K562 (cell line): ENCODE data around the gene PDE6B. TPM values are rescaled to one million over a fixed set of nuclear protein-coding genes. Genes with fewer than 3 reads are reported as not detected.

Source experiments
- CHD1 ChIP-seq: fragments of 200-600 bp; sonication (generic); IDR thresholded peaks from one replicate; pipeline ENCODE4 v1.6.1; 2012; ENCODE audit warnings: mild to moderate bottlenecking, moderate library complexity, low read length, inconsistent platforms
- FIP1L1 ChIP-seq: fragments of 200-400 bp; formaldehyde crosslinking; IDR thresholded peaks from 2 replicates; pipeline ENCODE4 v1.6.1; 2018; ENCODE audit warnings: mild to moderate bottlenecking, low read depth, low read length; ENCODE audit not compliant: poor library complexity, severe bottlenecking
- HDAC1 ChIP-seq, 2 experiments: fragments of 450-650 bp; IDR thresholded peaks; 2 replicates each; pipeline ENCODE4 v1.6.1; 2016 to 2017; ENCODE audit warnings: inconsistent platforms in 1 of 2, mild to moderate bottlenecking in 1 of 2, moderate library complexity in 1 of 2
- KDM2B ChIP-seq: fragments of 250-450 bp; sonication (Bioruptor Pico); IDR thresholded peaks from 2 replicates; pipeline ENCODE4 v1.8.0; 2021; ENCODE audit warnings: mild to moderate bottlenecking, moderate library complexity
- KDM5B ChIP-seq: fragments of 200-600 bp; sonication (generic); IDR thresholded peaks from 2 replicates; pipeline ENCODE4 v1.6.1; 2012; ENCODE audit warnings: low read depth, mild to moderate bottlenecking, moderate library complexity, low read length, control low read depth, inconsistent platforms; ENCODE audit not compliant: insufficient replicate concordance
- L3MBTL2 ChIP-seq: fragments of 450-650 bp; IDR thresholded peaks from 2 replicates; pipeline ENCODE4 v1.6.1; 2016; ENCODE audit warnings: mild to moderate bottlenecking, moderate library complexity
- NBN ChIP-seq: fragments of 450-650 bp; IDR thresholded peaks from 2 replicates; pipeline ENCODE4 v1.6.1; 2016; ENCODE audit warnings: low read depth, mild to moderate bottlenecking
- RCOR1 ChIP-seq, 2 experiments: IDR thresholded peaks; 2 replicates each; pipeline ENCODE4 v1.6.1; 2012; ENCODE audit warnings: low read depth in 2 of 2, low read length in 2 of 2, borderline replicate concordance in 1 of 2, improper control_type of control experiment in 1 of 2
- SNAPC5 ChIP-seq: fragments of 250-450 bp; sonication (Bioruptor Pico); IDR thresholded peaks from 2 replicates; pipeline ENCODE4 v1.8.0; 2021; ENCODE audit warnings: moderate library complexity, mild to moderate bottlenecking, inconsistent platforms
- TBL1XR1 ChIP-seq, 2 experiments: IDR thresholded peaks; 2 replicates each; pipeline ENCODE4 v1.6.1; 2012; ENCODE audit warnings: improper control_type of control experiment in 2 of 2, low read length in 2 of 2, mild to moderate bottlenecking in 1 of 2
- ZBTB12 ChIP-seq: fragments of 250-450 bp; sonication (Bioruptor Pico); IDR thresholded peaks from 2 replicates; pipeline ENCODE4 v1.4.0; 2020
- ZNF717 ChIP-seq: fragments of 250-450 bp; sonication (Bioruptor Pico); IDR thresholded peaks from 2 replicates; pipeline ENCODE4 v1.5.0; 2021
- polyA plus RNA-seq, 8 experiments: library from polyadenylated mRNA; depleted of rRNA in 4 of 8; stranded (reverse) in 5 of 8; unstranded in 3 of 8; fragments of >200 nt; fragmentation: Nextera tagmentation in 2 of 8; fragmentation: Illumina TruSeq in 1 of 8; extraction: Ambion mirVana in 2 of 8; extraction: Trizol in 1 of 8; gene quantifications; 2 replicates each; pipeline versions ENCODE4 v1.2.1 to v1.2.3, GENCODE V29; 2011 to 2014; ENCODE audit warnings: inconsistent platforms in 1 of 8, missing spikeins in 1 of 8
- total RNA-seq, 7 experiments: library from RNA; depleted of rRNA in 6 of 7; stranded (reverse); fragments of >200 nt in 6 of 7; fragmentation: Illumina TruSeq in 2 of 7; extraction: Trizol in 2 of 7; gene quantifications; 2 replicates each; pipeline versions ENCODE4 v1.2.1 to v1.2.3, GENCODE V29; 2011 to 2021; ENCODE audit warnings: low replicate concordance in 1 of 7
- TF ChIP-seq, protein P1 (sequence below): fragments of 450-650 bp; IDR thresholded peaks from 2 replicates; pipeline ENCODE4 v1.6.1; 2016; ENCODE audit warnings: mild to moderate bottlenecking, moderate library complexity
- TF ChIP-seq, protein P2 (sequence below): fragments of 200-400 bp; formaldehyde crosslinking; IDR thresholded peaks from 2 replicates; pipeline ENCODE4 v1.6.1; 2017; ENCODE audit warnings: mild to moderate bottlenecking, low read depth, low read length, moderate library complexity

Gene PDE6B
- total and polyA plus RNA-seq, 9 of the 15 experiments (the other 6 are each of a cell fraction or from before 2014, with no cell fraction given), result 0.04 TPM; not detected in 8

GRCh38 chr4:680091-680490 is 54.7 kb downstream of the PDE6B start (continued):
- TF ChIP-seq, protein P1, sequence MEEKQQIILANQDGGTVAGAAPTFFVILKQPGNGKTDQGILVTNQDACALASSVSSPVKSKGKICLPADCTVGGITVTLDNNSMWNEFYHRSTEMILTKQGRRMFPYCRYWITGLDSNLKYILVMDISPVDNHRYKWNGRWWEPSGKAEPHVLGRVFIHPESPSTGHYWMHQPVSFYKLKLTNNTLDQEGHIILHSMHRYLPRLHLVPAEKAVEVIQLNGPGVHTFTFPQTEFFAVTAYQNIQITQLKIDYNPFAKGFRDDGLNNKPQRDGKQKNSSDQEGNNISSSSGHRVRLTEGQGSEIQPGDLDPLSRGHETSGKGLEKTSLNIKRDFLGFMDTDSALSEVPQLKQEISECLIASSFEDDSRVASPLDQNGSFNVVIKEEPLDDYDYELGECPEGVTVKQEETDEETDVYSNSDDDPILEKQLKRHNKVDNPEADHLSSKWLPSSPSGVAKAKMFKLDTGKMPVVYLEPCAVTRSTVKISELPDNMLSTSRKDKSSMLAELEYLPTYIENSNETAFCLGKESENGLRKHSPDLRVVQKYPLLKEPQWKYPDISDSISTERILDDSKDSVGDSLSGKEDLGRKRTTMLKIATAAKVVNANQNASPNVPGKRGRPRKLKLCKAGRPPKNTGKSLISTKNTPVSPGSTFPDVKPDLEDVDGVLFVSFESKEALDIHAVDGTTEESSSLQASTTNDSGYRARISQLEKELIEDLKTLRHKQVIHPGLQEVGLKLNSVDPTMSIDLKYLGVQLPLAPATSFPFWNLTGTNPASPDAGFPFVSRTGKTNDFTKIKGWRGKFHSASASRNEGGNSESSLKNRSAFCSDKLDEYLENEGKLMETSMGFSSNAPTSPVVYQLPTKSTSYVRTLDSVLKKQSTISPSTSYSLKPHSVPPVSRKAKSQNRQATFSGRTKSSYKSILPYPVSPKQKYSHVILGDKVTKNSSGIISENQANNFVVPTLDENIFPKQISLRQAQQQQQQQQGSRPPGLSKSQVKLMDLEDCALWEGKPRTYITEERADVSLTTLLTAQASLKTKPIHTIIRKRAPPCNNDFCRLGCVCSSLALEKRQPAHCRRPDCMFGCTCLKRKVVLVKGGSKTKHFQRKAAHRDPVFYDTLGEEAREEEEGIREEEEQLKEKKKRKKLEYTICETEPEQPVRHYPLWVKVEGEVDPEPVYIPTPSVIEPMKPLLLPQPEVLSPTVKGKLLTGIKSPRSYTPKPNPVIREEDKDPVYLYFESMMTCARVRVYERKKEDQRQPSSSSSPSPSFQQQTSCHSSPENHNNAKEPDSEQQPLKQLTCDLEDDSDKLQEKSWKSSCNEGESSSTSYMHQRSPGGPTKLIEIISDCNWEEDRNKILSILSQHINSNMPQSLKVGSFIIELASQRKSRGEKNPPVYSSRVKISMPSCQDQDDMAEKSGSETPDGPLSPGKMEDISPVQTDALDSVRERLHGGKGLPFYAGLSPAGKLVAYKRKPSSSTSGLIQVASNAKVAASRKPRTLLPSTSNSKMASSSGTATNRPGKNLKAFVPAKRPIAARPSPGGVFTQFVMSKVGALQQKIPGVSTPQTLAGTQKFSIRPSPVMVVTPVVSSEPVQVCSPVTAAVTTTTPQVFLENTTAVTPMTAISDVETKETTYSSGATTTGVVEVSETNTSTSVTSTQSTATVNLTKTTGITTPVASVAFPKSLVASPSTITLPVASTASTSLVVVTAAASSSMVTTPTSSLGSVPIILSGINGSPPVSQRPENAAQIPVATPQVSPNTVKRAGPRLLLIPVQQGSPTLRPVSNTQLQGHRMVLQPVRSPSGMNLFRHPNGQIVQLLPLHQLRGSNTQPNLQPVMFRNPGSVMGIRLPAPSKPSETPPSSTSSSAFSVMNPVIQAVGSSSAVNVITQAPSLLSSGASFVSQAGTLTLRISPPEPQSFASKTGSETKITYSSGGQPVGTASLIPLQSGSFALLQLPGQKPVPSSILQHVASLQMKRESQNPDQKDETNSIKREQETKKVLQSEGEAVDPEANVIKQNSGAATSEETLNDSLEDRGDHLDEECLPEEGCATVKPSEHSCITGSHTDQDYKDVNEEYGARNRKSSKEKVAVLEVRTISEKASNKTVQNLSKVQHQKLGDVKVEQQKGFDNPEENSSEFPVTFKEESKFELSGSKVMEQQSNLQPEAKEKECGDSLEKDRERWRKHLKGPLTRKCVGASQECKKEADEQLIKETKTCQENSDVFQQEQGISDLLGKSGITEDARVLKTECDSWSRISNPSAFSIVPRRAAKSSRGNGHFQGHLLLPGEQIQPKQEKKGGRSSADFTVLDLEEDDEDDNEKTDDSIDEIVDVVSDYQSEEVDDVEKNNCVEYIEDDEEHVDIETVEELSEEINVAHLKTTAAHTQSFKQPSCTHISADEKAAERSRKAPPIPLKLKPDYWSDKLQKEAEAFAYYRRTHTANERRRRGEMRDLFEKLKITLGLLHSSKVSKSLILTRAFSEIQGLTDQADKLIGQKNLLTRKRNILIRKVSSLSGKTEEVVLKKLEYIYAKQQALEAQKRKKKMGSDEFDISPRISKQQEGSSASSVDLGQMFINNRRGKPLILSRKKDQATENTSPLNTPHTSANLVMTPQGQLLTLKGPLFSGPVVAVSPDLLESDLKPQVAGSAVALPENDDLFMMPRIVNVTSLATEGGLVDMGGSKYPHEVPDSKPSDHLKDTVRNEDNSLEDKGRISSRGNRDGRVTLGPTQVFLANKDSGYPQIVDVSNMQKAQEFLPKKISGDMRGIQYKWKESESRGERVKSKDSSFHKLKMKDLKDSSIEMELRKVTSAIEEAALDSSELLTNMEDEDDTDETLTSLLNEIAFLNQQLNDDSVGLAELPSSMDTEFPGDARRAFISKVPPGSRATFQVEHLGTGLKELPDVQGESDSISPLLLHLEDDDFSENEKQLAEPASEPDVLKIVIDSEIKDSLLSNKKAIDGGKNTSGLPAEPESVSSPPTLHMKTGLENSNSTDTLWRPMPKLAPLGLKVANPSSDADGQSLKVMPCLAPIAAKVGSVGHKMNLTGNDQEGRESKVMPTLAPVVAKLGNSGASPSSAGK, result 0 out of 2 replicates have a peak, but pooled peaks have one; percentile 38
- no peak for TF ChIP-seq CHD1
- TF ChIP-seq FIP1L1, result peak; percentile 13
- TF ChIP-seq, protein P2, sequence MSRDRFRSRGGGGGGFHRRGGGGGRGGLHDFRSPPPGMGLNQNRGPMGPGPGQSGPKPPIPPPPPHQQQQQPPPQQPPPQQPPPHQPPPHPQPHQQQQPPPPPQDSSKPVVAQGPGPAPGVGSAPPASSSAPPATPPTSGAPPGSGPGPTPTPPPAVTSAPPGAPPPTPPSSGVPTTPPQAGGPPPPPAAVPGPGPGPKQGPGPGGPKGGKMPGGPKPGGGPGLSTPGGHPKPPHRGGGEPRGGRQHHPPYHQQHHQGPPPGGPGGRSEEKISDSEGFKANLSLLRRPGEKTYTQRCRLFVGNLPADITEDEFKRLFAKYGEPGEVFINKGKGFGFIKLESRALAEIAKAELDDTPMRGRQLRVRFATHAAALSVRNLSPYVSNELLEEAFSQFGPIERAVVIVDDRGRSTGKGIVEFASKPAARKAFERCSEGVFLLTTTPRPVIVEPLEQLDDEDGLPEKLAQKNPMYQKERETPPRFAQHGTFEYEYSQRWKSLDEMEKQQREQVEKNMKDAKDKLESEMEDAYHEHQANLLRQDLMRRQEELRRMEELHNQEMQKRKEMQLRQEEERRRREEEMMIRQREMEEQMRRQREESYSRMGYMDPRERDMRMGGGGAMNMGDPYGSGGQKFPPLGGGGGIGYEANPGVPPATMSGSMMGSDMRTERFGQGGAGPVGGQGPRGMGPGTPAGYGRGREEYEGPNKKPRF, result no peak
- TF ChIP-seq TBL1XR1 (IDR thresholded peaks at IDR 0.05; ENCODE audit: low read length in 2 of 2), result no peak
- TF ChIP-seq RCOR1 (IDR thresholded peaks at IDR 0.05; ENCODE audit: borderline replicate concordance in 1 of 2, low read depth in 2 of 2, low read length in 2 of 2), result no peak
- TF ChIP-seq L3MBTL2, result 0 out of 2 replicates have a peak, but pooled peaks have one; percentile 13
- no peak for TF ChIP-seq KDM2B (CRISPR knock-in tag)
- no peak for TF ChIP-seq NBN
- no peak for TF ChIP-seq HDAC1 (IDR thresholded peaks at IDR 0.05)
- no peak for TF ChIP-seq KDM5B
- TF ChIP-seq ZNF717, result no peak
- no peak for TF ChIP-seq ZBTB12 (CRISPR knock-in tag)
- TF ChIP-seq SNAPC5, result no peak
